GM23338 (cell line): ENCODE data around the gene OR2H1. TPM values are rescaled to one million over a fixed set of nuclear protein-coding genes. Genes with fewer than 3 reads are reported as not detected.

Experiments
- ATAC-seq: fragments of 200-7000 bp; cut with Tn5 transposase; 3 replicates; pipeline ENCODE4 v1.9.1; 2020
- DNase-seq: peaks from one replicate; pipeline ENCODE4 v3.0.0-alpha.2; 2015; ENCODE audit warnings: low spot score
- H2AFZ ChIP-seq: fragments of 200-600 bp; sonication (generic); 2 replicates; pipeline ENCODE4 v1.8.0; 2016; ENCODE audit warnings: antibody characterized with exemption, mild to moderate bottlenecking, moderate library complexity
- H3F3A ChIP-seq: fragments of 200-600 bp; sonication (generic); replicated peaks from 2 replicates; pipeline ENCODE4 v1.8.0; 2017; ENCODE audit warnings: antibody characterized with exemption, mixed run types, low read depth
- H3K27ac ChIP-seq: fragments of 200-600 bp; sonication (generic); 2 replicates; pipeline ENCODE4 v1.6.1; 2016; ENCODE audit warnings: low read depth
- H3K27me3 ChIP-seq: fragments of 200-600 bp; sonication (generic); 2 replicates; pipeline ENCODE4 v1.8.0; 2016; ENCODE audit warnings: mild to moderate bottlenecking, mixed run types, moderate library complexity; ENCODE audit not compliant: insufficient read depth
- H3K36me3 ChIP-seq: fragments of 200-600 bp; sonication (generic); 2 replicates; pipeline ENCODE4 v1.8.0; 2016; ENCODE audit warnings: mild to moderate bottlenecking; ENCODE audit not compliant: insufficient read depth
- H3K4me1 ChIP-seq: fragments of 200-600 bp; sonication (generic); 2 replicates; pipeline ENCODE4 v1.8.0; 2016; ENCODE audit warnings: mild to moderate bottlenecking, moderate library complexity; ENCODE audit not compliant: insufficient read depth
- H3K4me2 ChIP-seq: fragments of 200-600 bp; sonication (generic); 2 replicates; pipeline ENCODE4 v1.7.1; 2017; ENCODE audit warnings: mixed run types
- H3K4me3 ChIP-seq: fragments of 200-600 bp; sonication (generic); 2 replicates; pipeline ENCODE4 v1.6.1; 2016; ENCODE audit warnings: mixed run types
- H3K79me2 ChIP-seq: fragments of 200-600 bp; sonication (generic); replicated peaks from 2 replicates; pipeline ENCODE4 v1.8.0; 2017; ENCODE audit warnings: mild to moderate bottlenecking; ENCODE audit not compliant: insufficient read depth
- H3K9me2 ChIP-seq: fragments of 200-600 bp; sonication (generic); 2 replicates; pipeline ENCODE4 v1.8.0; 2017; ENCODE audit not compliant: insufficient read depth
- H4K20me1 ChIP-seq: fragments of 200-600 bp; sonication (generic); replicated peaks from 2 replicates; pipeline ENCODE4 v1.8.0; 2017; ENCODE audit warnings: mild to moderate bottlenecking; ENCODE audit not compliant: insufficient read depth
- H3K27ac Mint-ChIP-seq: 2 replicates; pipeline ENCODE4 v1.8.0; 2020; ENCODE audit warnings: inconsistent platforms, mild to moderate bottlenecking, moderate library complexity, mixed read lengths
- H3K27me3 Mint-ChIP-seq: 3 replicates; pipeline ENCODE4 v1.8.0; 2022; ENCODE audit warnings: low read depth, mild to moderate bottlenecking, moderate library complexity, mixed read lengths, inconsistent platforms; ENCODE audit not compliant: insufficient read depth, poor library complexity
- H3K36me3 Mint-ChIP-seq: 3 replicates; pipeline ENCODE4 v1.8.0; 2021; ENCODE audit warnings: low read depth, mild to moderate bottlenecking, inconsistent platforms, moderate library complexity, mixed read lengths
- H3K4me1 Mint-ChIP-seq: 3 replicates; pipeline ENCODE4 v1.8.0; 2020; ENCODE audit warnings: mild to moderate bottlenecking, inconsistent platforms, mixed read lengths
- H3K4me3 Mint-ChIP-seq: 3 replicates; pipeline ENCODE4 v1.8.0; 2021; ENCODE audit warnings: moderate library complexity, mild to moderate bottlenecking, inconsistent platforms, mixed read lengths
- H3K9me3 Mint-ChIP-seq: 3 replicates; pipeline ENCODE4 v1.8.0; 2020; ENCODE audit warnings: moderate library complexity, mild to moderate bottlenecking, inconsistent platforms, mixed read lengths
- CTCF ChIP-seq, 2 experiments: fragments of 200-600 bp in 1 of 2; sonication (generic) in 1 of 2; conservative IDR thresholded peaks; 2 replicates each; pipeline versions ENCODE4 v1.5.1 to v1.6.1; 2016 to 2017; ENCODE audit warnings: antibody characterized with exemption in 2 of 2, low read depth in 2 of 2, mild to moderate bottlenecking in 2 of 2, moderate library complexity in 1 of 2
- ETS1 ChIP-seq: IDR thresholded peaks from 2 replicates; pipeline ENCODE4 v1.6.1; 2016; ENCODE audit warnings: antibody characterized with exemption
- STAT1 ChIP-seq: IDR thresholded peaks from one replicate; pipeline ENCODE4 v1.6.1; 2016; ENCODE audit warnings: antibody characterized with exemption; ENCODE audit not compliant: unreplicated experiment
- ZNF331 ChIP-seq: fragments of 250-450 bp; sonication (Bioruptor Pico); IDR thresholded peaks from 2 replicates; pipeline ENCODE4 v1.5.0; 2020; ENCODE audit warnings: low read depth, mild to moderate bottlenecking, moderate library complexity
- ZNF462 ChIP-seq: fragments of 250-450 bp; sonication (Bioruptor Pico); IDR thresholded peaks from 2 replicates; pipeline ENCODE4 v1.5.0; 2020; ENCODE audit warnings: mild to moderate bottlenecking, moderate library complexity
- polyA plus RNA-seq: library from polyadenylated mRNA; unstranded; fragments of >200 nt; fragmentation: Nextera tagmentation; extraction: Ambion mirVana; gene quantifications from 2 replicates; pipeline ENCODE4 v1.2.1, GENCODE V29; 2016
- total RNA-seq: library from RNA; depleted of rRNA; stranded (reverse); fragments of >200 nt; shearing (Covaris generic); gene quantifications from 2 replicates; pipeline ENCODE4 v1.2.3, GENCODE V29; 2014

OR2H1 gene
- total and polyA plus RNA-seq, 2 experiments from 2014 or later: not detected

- TF ChIP-seq ZNF462 (no peak), ETS1 (no peak)
Observed at GRCh38 chr6:29490552-29490951, 33.6 kb downstream of the OR2H1 start (continued).

- no peak for TF ChIP-seq CTCF (conservative IDR thresholded peaks at IDR 0.05; ENCODE audit: low read depth in 2 of 2)
- TF ChIP-seq STAT1: no peak
- TF ChIP-seq ZNF331 (CRISPR knock-in tag): no peak
- Histone ChIP-seq H2AFZ (no peak overlapping the region), H3F3A (no peaks in the 10 kb centered on the region), H3K4me3 (no peak overlapping the region), H3K9me2 (peaks cover 32% of the 10 kb centered on the region), H3K79me2 (no peaks in the 10 kb centered on the region), H3K27me3 (no peaks in the 10 kb centered on the region), H3K27ac (no peak overlapping the region), H3K36me3 (no peaks in the 10 kb centered on the region), H4K20me1 (no peaks in the 10 kb centered on the region), H3K4me1 (no peaks in the 10 kb centered on the region), H3K4me2 (no peak overlapping the region)
- Mint-ChIP-seq H3K4me3 (no peak overlapping the region), H3K27me3 (peaks cover 5% of the 10 kb centered on the region), H3K36me3 (no peaks in the 10 kb centered on the region), H3K27ac (no peak overlapping the region), H3K9me3 (no peaks in the 10 kb centered on the region), H3K4me1 (peaks cover 5% of the 10 kb centered on the region)
- DNase-seq: no peak
- ATAC-seq: no peak
Observed at GRCh38 chr6:29491574-29491973, 34.6 kb downstream of the OR2H1 start.
